Brain pericyte (primary cell): ENCODE data around the gene DDI2.
"Not testable (repeated sequence)": the region's sequence is repeated elsewhere in the genome, so short reads cannot be mapped to it uniquely, and the experiment has no call there.

ENCODE experiments used
- DNase-seq: peaks from one replicate; pipeline ENCODE4 v3.0.0-alpha.2; 2012; ENCODE audit warnings: low read depth, low spot score

DDI2 gene

GRCh38 chr1:15617173-15618076 is at the start of gene DDI2:
TSS of gene DDI2 (plus strand) at chr1:15617458. CDS start at chr1:15617671, 213 bp downstream.
- DNase-seq, result peak; percentile 89

GRCh38 chr1:15568387-15569073 is 48.7 kb upstream of the DDI2 start:
- DNase-seq, result no peak

GRCh38 chr1:15570861-15571260 is 46.4 kb upstream of the DDI2 start:
- DNase-seq, result no peak

DNA sequence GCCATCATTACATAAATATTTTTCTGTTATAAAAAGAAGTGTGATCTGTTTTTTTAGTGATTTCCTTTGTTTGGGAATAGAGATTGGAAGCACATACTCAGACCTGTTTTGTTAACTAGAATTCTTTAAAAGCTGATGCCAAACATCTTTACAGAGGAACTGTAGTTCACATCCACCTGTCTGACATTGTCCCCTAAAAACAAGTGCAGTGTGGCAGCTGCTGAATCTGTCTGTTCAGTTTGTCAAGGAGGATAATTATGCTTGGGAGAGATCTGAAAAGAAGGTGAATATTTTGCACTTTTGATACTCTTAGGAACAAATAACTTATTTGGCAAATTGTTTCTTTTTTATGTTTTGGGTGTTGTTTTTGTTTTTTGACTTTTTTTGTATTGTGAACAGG is 46.0 kb upstream of the DDI2 start:
- no peak for DNase-seq

- no peak for DNase-seq
Observed at GRCh38 chr1:15573477-15573876, 43.8 kb upstream of the DDI2 start.

DNA sequence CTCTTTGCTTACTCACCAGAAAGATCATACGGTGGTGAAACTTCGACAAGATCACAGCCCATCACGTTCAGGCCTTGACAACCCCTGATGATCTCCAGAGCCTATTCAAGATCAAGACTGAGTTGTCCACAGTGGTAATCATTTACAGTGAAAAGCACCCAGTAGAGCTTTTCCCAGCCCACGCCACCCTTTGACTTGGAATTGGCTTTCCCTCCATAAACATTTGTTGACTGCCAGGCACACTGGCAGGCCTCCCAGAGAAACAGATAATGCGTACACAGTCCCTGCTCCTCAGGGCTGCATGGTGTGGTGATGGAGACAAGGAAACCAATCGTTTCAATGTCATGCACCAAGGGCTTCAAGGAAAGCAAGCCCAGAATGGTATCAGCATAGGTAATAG is 42.5 kb upstream of the DDI2 start:
- no peak for DNase-seq

- no peak for DNase-seq
Observed at GRCh38 chr1:15575549-15576150, 41.6 kb upstream of the DDI2 start.

DNA sequence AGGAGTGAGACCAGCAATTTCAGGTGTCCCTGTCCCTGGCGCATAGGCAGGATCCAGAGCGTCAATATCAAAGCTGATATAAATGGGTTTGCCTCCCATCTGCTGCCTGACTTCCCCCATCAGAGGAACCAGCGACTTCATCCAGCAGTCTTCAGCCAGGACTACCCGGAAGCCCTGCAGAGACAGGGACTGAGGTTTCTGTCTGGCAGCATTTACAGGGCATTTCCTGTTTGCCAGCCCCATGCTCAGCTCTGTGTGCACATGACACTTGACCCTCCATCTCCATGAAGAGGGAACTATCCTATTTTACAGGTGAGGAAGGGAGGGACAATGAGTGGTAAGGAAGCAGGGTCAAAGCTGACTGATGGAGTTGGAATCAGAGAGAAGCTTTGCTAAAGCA is 39.6 kb upstream of the DDI2 start:
- no peak for DNase-seq

- DNase-seq, result no peak
Observed at GRCh38 chr1:15578921-15579682, 38.2 kb upstream of the DDI2 start.

GRCh38 chr1:15579683-15580047 is 37.6 kb upstream of the DDI2 start:
- DNase-seq, result no peak

GRCh38 chr1:15583016-15583706 is 34.1 kb upstream of the DDI2 start:
- no peak for DNase-seq

- DNase-seq, result no peak
Observed at GRCh38 chr1:15584489-15585363, 32.5 kb upstream of the DDI2 start, which contains the start of gene AGMAT. TSS of gene AGMAT (minus strand) at chr1:15585051. CDS start at chr1:15584967, 84 bp downstream.

DNA sequence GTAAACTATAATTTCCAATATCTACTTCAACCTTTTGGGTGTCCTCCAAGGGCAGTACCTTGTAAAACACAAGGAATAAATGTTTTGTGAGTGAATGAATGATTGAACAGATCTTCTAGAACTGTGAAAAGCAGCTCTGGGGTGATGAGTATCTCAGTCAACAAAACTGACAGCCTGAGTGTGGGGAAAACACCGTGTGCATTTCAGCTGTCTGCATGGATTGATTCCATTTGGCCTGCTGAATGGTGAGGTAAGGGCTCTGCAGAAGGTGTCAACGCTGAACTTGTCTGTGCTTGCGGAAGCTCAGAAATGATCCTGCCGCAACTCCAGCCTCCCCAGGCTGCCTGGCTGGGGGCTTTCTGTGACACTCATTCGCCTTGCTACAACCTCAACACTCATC is 25.0 kb upstream of the DDI2 start:
- DNase-seq, result no peak

GRCh38 chr1:15595809-15596617 is 21.2 kb upstream of the DDI2 start:
- DNase-seq, result no peak

- no peak for DNase-seq
Observed at GRCh38 chr1:15598436-15598835, 18.8 kb upstream of the DDI2 start.

DNA sequence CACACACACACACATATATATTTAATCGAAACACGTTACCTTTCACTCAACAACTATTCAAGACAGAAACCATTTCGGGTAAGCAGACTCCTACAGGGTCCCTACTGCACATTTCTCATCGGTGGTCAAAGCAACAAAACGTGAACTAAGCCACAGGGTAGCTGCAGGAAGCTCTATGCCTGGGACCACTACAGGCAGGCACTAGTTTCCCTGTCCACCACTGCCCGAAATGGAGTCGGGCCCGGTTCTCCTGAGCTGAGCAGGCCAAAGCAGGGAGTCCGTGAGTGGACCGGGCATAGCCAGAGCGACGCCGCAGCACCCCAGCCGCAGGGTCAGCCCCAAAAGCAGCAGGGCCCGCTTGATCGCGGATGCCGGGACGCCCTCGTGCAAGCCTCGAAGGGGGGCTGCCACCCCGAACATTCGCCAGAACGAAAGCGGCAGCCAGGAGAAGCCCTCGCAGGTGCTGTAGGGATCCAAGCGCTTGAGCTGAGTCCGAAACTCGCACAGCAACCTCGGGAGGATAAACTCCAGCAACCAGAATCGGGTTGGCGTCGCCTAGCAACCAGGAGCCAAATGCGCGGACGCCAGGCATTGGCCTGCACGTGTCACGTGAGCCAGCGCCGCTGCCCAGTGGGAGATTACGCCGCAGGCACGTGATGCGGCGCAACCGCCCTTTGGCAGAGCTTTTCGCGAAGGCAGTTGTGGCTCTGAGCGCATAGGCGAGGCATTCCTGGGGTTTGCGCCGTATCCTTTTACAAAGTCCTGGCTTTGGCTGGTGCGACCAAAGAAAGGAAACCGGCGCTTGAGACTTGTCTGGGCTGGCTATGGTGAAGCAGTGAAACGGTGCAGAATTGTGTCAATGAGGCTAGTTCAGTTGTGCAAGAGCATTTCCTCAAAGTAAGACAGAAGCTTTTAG is 13.9 kb upstream of the DDI2 start:
- DNase-seq, result peak; percentile 82

DNA sequence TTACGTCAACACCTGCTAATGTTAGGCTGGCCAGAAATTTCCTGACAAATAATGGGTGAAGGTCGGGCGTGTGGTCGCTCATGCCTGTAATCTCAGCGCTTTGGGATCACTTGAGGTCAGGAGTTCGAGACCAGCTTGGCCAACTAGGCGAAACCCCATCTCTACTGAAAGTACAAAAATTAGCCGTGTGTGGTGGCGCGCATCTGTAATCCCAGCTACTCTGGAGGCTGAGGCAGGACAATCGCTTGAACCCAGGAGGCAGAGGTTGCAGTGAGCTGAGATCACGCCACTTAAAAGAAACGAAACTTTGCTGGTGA is 13.3 kb upstream of the DDI2 start:
- DNase-seq, result not testable (repeated sequence)

GRCh38 chr1:15604400-15604799 is 12.9 kb upstream of the DDI2 start:
- DNase-seq, result not testable (repeated sequence)
